ENCODE data around the gene APBA2.
"Not testable (repeated sequence)": the region's sequence is repeated elsewhere in the genome, so short reads cannot be mapped to it uniquely, and the experiment has no call there.

The APBA2 gene

DNA sequence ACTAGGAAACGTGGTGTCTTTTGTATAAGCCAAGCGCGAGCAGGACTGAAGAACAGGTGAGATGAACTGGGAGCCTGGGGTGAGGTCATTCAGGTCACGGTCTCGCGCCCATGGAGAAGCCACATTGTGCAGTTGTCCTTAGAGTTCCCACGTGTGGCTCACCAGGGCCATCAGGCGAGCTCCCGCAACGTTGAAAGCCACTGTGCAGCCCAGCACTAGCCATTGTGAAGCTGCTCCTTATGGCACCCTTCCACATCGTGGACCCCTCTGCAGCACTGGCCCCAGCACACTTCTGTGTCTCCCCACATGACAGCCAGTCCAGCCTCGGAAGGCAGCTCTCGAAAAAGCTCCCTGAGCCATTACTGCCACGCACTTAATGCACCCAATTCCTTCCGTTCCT lies 7.6 kb upstream of the APBA2 start:
- no peak for DNase-seq (ENCODE audit: low read depth, low spot score)

- no peak for DNase-seq (ENCODE audit: low read depth, low spot score)
These were observed 6.2 kb upstream of the APBA2 start for GRCh38 chr15:28879551-28879950.

- DNase-seq (ENCODE audit: low read depth, low spot score) = no peak
These were observed 5.1 kb upstream of the APBA2 start for GRCh38 chr15:28880680-28881079.

DNA sequence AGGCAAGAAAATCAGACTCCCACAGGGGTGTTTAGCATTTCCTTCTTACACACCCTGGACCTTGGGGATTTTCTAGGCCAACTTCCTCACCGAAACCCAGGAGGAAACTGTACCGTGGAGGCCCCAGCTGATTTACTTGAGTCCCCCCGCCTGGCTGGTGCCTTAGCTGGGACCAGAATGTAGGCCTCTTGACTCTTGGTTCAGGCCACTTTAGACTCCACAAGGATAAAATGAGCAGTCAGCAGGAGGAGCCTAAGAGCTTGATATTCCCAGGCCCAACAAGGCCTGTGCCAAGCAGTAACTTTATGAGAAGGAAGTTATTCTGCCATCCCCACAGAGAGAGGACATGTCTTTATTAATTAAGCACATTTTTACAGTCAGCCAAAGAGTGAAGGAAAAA lies 4.6 kb upstream of the APBA2 start:
- no peak for DNase-seq (ENCODE audit: low read depth, low spot score)

DNA sequence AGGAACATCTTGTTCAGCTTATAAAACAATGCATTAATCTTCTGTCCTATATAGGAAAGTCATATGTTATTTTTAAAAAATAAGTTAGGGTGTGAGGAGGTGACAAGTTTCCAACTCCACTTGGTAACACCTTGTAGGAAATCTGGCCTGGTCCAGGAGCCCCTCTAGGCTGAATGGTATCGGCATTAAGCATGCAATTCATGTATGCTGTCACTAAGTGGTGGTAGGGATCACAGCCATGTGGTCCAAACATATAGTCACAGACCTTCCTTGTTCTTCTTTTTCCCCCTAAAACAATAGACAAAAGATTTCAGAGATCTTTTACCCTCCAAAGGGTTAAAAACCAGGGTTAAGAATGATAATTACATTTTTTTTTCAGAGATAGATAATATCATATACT lies 4.2 kb upstream of the APBA2 start:
- DNase-seq (ENCODE audit: low read depth, low spot score) = no peak

GRCh38 chr15:28884151-28884940 lies 1.4 kb upstream of the APBA2 start:
- no peak for DNase-seq (ENCODE audit: low read depth, low spot score)

- no peak for DNase-seq (ENCODE audit: low read depth, low spot score)
These were observed 595 bp upstream of the APBA2 start for GRCh38 chr15:28885128-28885629.

- DNase-seq (ENCODE audit: low read depth, low spot score) = no peak
These were observed 911 bp downstream of the APBA2 start for GRCh38 chr15:28886431-28887338.

DNA sequence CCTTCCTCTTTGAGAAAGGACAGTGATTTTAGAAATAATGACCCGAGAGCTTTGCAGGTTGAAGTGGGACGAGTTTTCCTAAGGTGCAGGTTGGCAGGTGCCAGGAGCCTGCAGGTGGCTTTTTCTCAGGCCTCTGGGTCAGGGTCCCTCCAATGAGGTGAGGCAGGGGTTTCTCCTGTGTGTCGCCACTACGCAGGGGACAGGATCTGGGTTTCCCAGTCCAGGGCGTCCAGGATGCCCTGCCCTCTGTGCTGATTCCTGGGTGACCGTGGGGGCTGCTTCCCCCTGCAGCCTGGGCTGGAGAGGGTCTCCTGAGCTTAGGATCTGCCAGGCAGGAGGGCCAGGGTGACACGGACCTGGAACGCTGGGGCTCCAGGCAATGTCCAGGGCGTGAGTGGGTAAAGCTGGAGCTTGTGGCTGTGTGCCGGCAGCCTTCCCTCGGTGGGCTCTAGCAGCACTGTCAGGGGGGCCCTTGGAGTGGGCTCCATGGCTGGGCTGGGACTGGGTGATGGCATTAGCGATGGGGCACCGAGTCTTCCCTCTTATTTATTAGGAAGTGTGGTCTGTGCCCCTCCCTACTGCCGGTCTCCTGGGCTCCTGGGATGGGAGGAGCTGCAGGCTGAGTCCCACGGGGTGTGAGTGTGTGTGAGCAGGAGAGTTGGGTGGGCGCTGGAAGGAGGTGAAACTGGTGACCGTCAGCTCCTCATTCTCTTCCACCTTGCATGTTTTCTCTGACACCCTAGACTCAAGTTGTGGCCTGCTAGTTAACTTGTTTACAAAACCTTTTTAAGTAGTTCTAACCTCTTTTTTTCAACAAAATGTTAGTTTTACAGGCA lies 1.8 kb downstream of the APBA2 start:
- DNase-seq (ENCODE audit: low read depth, low spot score) = no peak

DNA sequence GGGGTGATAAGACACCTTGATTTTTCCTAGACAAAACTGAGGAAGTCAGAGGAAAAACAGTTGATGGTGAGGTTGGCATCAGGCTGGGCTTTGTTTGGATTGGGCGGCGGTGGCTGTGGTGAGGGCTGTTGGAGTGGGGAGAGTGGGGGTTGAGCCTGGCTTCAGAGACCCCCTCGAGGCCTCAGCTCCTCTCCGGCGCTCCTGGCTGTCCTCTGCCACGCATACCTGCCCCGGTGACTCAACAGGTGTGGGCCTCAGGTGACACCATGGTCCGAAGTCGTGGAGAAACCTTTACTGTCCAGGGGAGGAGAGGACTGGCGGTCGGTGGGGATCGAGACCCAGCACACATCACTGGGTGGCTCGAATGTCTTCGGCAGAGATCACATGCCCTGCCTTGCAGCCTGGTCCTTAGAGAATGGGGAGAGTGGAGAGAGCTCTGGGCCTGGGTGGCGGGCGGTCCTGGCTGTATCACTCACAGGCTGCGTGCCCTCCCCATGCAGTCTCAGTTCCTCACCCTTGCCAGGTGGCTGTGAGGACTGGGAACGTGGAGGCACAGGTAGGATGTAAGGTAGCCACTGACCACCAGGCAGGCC lies 2.6 kb downstream of the APBA2 start:
- DNase-seq (ENCODE audit: low read depth, low spot score) = no peak

DNA sequence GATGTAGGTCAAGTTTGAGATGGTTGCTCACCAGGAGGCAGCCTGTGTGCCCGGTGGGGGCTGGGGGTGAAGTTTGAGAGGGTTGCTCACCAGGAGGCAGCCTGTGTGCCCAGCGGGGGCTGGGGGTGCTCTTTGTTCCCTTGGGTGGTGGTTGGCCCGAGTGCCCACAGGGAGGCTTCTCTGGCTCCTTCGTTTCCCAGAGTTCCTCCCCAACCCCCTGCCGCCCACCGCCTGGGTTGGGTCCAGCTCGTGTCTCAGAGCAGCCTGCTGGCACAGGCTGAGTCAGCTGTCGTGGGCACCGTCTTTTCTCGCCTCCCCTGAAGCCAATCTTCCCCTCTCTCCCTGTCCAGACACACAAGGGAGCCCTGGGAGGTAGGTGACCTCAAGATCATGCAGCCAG lies 3.1 kb downstream of the APBA2 start:
- DNase-seq (ENCODE audit: low read depth, low spot score) = no peak

DNA sequence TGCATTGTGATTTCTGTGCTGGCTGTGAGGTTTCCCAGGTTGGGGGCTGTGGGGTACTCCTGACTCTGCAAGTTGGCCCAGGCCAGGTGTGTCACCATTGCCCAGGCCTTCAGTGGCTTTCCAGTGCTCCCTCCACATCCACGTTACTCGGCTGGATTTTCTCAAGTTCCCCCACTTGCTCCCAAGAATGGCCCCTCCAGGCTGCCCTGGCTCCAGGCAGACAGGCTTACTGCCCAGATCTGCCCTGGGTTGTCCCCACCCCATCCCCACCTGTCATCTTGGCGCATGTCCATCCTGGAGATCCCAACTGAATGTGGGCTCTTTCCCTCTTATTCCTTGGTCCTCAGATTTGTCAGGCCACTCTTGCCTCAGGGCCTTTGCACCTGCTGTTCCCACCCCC lies 3.6 kb downstream of the APBA2 start:
- no peak for DNase-seq (ENCODE audit: low read depth, low spot score)

- DNase-seq (ENCODE audit: low read depth, low spot score) = not testable (repeated sequence)
These were observed 4.1 kb downstream of the APBA2 start for GRCh38 chr15:28889871-28890270.

DNA sequence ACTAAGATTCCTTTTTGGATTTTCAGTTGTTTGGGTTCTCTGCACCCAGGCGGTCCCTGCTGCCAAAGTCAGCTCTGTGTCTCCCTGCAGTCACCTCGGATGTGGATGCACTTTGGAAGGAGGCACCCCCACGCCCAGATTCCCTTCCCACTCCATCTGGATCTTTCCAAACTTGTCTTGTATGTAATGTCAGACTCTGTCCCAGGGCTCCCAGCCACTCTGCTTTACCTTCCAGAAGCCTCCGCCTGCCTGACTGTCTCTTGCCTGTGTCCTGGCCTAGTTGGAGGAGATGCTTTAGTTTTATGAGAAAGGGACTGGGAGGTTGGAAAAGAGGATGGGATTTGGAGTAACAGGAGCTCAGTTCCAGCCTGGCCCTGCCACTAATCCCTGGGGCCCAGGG lies 4.5 kb downstream of the APBA2 start:
- DNase-seq (ENCODE audit: low read depth, low spot score) = not testable (repeated sequence)

GRCh38 chr15:28890711-28891495 lies 5.1 kb downstream of the APBA2 start:
- DNase-seq (ENCODE audit: low read depth, low spot score) = no peak

DNA sequence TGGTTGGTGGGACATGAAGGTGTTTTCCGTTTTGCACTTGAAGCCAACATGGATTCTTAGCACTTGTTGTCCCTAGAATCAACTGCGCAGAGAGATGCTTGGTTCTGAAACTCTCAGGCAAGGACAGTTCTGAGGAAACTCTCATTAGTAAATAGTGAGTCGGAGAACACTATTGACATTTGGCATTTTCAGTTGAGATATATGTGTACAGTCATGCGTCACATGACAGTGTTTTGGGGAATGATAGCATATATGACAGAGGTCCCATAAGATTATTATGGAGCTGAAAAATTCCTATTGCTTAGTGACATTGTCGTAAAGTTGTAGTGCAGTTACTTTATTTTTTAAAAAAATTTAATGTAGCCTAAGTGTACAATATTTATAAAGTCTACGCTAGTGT lies 5.8 kb downstream of the APBA2 start:
- DNase-seq (ENCODE audit: low read depth, low spot score) = no peak

DNA sequence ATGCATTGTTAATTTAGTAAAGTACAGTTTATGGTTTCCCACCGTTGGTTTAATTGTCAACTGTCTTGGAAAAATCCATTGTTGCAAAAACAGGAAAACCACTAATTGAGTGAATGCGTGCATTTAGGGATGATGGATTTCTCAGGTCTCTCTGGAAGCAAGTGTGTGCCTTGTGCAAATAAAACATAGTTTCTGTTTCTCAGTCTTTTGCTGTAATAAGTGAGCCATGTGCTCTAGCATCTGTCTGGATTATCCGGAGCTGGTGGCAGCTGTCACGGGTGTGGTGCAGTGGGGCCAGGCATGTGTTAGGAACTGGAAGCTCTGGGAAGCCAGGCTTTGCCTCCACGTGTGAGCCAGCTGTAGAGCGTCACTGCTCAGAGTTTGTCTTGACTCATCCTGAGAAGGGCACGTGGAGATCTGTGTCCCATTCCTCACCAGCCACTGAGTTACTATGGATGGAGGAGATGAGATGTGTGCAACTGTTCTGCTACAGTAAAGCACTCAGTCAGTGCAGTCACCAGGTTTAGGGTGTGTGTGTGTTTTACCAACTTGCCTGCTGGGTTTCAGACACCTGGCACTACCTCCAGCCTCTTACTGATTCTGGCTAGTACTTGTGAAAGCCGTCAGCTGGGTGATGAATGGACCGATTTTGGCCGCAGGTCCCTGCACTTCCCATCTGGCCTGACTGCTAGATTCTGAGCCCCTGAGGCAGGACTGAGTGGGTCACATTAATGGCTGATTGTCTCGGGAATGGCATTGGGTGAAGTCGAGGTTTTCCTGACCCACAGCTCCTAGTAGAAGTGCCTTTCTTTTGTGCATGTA lies 7.2 kb downstream of the APBA2 start:
- DNase-seq (ENCODE audit: low read depth, low spot score) = no peak

DNA sequence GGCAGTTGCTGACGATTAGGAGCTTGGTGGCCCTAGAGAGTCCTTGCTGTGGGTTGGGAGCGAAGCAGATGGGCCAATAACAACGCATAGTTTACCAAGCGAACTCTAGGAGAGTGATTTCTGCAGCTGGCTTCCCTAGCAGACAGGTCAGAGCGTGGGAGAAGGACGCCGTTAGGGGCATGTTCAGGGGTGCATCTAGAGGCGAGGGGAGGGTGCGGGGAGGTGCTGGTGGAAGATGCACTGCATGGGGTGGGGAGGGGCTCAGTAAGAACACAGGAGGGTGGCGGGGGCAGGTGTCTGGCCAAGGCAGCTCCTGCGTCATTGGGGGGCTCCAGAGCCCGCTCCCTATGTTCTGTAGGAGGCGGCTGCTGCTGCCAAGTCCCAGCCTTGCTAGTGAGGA lies 8.9 kb downstream of the APBA2 start:
- no peak for DNase-seq (ENCODE audit: low read depth, low spot score)

- no peak for DNase-seq (ENCODE audit: low read depth, low spot score)
These were observed 9.4 kb downstream of the APBA2 start for GRCh38 chr15:28895146-28895545.

- no peak for DNase-seq (ENCODE audit: low read depth, low spot score)
These were observed 9.8 kb downstream of the APBA2 start for GRCh38 chr15:28895566-28895965.

Measured in smooth muscle cell of the brain vasculature (primary cell).